K562 (cell line): ENCODE data around the gene BGLAP. TPM values are rescaled to one million over a fixed set of nuclear protein-coding genes. Genes with fewer than 3 reads are reported as not detected.

Source experiments
- ATAC-seq: fragments of 200-7000 bp; cut with Tn5 transposase; 3 replicates; pipeline ENCODE4 v1.9.1; 2020; ENCODE audit warnings: moderate library complexity
- BruUV-seq: library from RNA; stranded (reverse); fragments of 400-500 nt; replicated peaks from 2 replicates; lab custom pipeline; 2021; lab: Mats Ljungman, UMichigan
- CTCF ChIA-PET: fragments of 300-600 bp; formaldehyde crosslinking; extraction: SDS; loops from one replicate; lab custom pipeline; 2021; ENCODE audit warnings: low intra/inter-chr PET ratio; lab: Yijun Ruan, JAX
- POLR2A ChIA-PET: fragments of 300-600, 350-650 bp; sonication (Branson Sonifier 250); formaldehyde crosslinking; extraction: SDS; loops from one replicate; lab custom pipeline; 2021; ENCODE audit warnings: antibody characterized with exemption, inconsistent platforms; lab: Yijun Ruan, JAX
- DNase-seq, 4 experiments: peaks; one replicate each; pipeline versions ENCODE4 v3.0.0 to v3.0.0-alpha.2; 2011 to 2018; ENCODE audit warnings: low spot score in 3 of 4, mixed read lengths in 3 of 4; ENCODE audit errors: extremely low read depth in 1 of 4
- FAIRE-seq: peaks from 2 replicates; lab custom pipeline; 2011; peaks lifted over from hg19 to GRCh38; lab: Jason Lieb, UNC
- H2AFZ ChIP-seq: 2 replicates; pipeline ENCODE4 v1.6.0; 2011; ENCODE audit warnings: low read depth, low read length, control low read depth, inconsistent platforms
- H3K27ac ChIP-seq: fragments of 200-600 bp; 3 replicates; pipeline ENCODE4 v1.8.0; 2011; ENCODE audit warnings: low read depth, mild to moderate bottlenecking, control low read depth, inconsistent platforms, low read length, moderate library complexity, mixed read lengths; ENCODE audit errors: extremely low read depth
- H3K27me3 ChIP-seq, 2 experiments: fragments of 300-600 bp in 1 of 2; 2 replicates in 1 of 2; 3 replicates in 1 of 2; pipeline versions ENCODE4 v1.6.0 to v1.8.0; 2011; ENCODE audit warnings: inconsistent platforms in 2 of 2, low read length in 2 of 2, mild to moderate bottlenecking in 1 of 2, mixed read lengths in 1 of 2, moderate library complexity in 1 of 2; ENCODE audit not compliant: control insufficient read depth in 2 of 2, insufficient read depth in 2 of 2
- H3K36me3 ChIP-seq: fragments of 300-600 bp; 3 replicates; pipeline ENCODE4 v1.8.0; 2011; ENCODE audit warnings: mild to moderate bottlenecking, low read length, inconsistent platforms; ENCODE audit not compliant: control insufficient read depth, insufficient read depth
- H3K4me1 ChIP-seq, 2 experiments: fragments of 200-600 bp in 1 of 2; replicated peaks in 1 of 2; 2 replicates in 1 of 2; 3 replicates in 1 of 2; pipeline versions ENCODE4 v1.5.1 to v1.8.0; 2011; ENCODE audit warnings: inconsistent platforms in 2 of 2, low read length in 2 of 2, mild to moderate bottlenecking in 1 of 2, mixed read lengths in 1 of 2, moderate library complexity in 1 of 2; ENCODE audit not compliant: control insufficient read depth in 2 of 2, insufficient read depth in 2 of 2
- H3K4me2 ChIP-seq: 2 replicates; pipeline ENCODE4 v1.6.1; 2011; ENCODE audit warnings: low read length, control low read depth, inconsistent platforms, mixed read lengths; ENCODE audit not compliant: insufficient read depth
- H3K4me3 ChIP-seq: fragments of 200-600 bp; sonication (generic), shearing (Covaris generic); 2 replicates; pipeline ENCODE4 v1.5.1; 2016; ENCODE audit warnings: control low read depth, inconsistent platforms
- H3K79me2 ChIP-seq: fragments of 200-600 bp; 3 replicates; pipeline ENCODE4 v1.8.0; 2011; ENCODE audit warnings: low read length, inconsistent platforms; ENCODE audit not compliant: control insufficient read depth, insufficient read depth
- H3K9ac ChIP-seq, 2 experiments: 2 replicates each; pipeline versions ENCODE4 v1.6.0 to v1.6.1; 2011; ENCODE audit warnings: low read depth in 2 of 2, low read length in 2 of 2, control low read depth in 1 of 2, inconsistent platforms in 1 of 2, mild to moderate bottlenecking in 1 of 2, mixed read lengths in 1 of 2; ENCODE audit not compliant: insufficient read depth in 1 of 2
- H3K9me1 ChIP-seq: one replicate; pipeline ENCODE4 v1.6.0; 2011; ENCODE audit warnings: inconsistent platforms, mild to moderate bottlenecking, low read length, moderate library complexity; ENCODE audit not compliant: control insufficient read depth, insufficient read depth
- H3K9me3 ChIP-seq: replicated peaks from 2 replicates; pipeline ENCODE4 v1.5.1; 2011; ENCODE audit warnings: low read depth, low read length, inconsistent platforms; ENCODE audit not compliant: control insufficient read depth, insufficient read depth
- H4K20me1 ChIP-seq: replicated peaks from 2 replicates; pipeline ENCODE4 v1.6.1; 2011; ENCODE audit warnings: low read length, inconsistent platforms, mixed read lengths; ENCODE audit not compliant: control insufficient read depth, insufficient read depth
- KDM5B ChIP-seq: fragments of 200-600 bp; sonication (generic); IDR thresholded peaks from 2 replicates; pipeline ENCODE4 v1.6.1; 2012; ENCODE audit warnings: low read depth, mild to moderate bottlenecking, moderate library complexity, low read length, control low read depth, inconsistent platforms; ENCODE audit not compliant: insufficient replicate concordance
- TCFL5 ChIP-seq: fragments of 250-450 bp; sonication (Bioruptor Pico); conservative IDR thresholded peaks from 2 replicates; pipeline ENCODE4 v1.6.1; 2021; ENCODE audit warnings: mild to moderate bottlenecking, moderate library complexity, matching md5 sums
- ZNF699 ChIP-seq: fragments of 250-450 bp; sonication (Bioruptor Pico); IDR thresholded peaks from 2 replicates; pipeline ENCODE4 v1.8.0; 2021; ENCODE audit warnings: mild to moderate bottlenecking, moderate library complexity; ENCODE audit not compliant: insufficient replicate concordance
- whole genome bisulfite sequencing: fragments of 100-300 bp; shearing (Covaris generic); methylation state at CpG from one replicate; pipeline ENCODE4 v1.1.6; 2016; ENCODE audit warnings: low coverage, mixed read lengths; ENCODE audit not compliant: insufficient coverage; ENCODE audit errors: missing lambda C conversion rate; 5-methylcytosine and 5-hydroxymethylcytosine counted together
- in situ Hi-C: fragments of 300-500 bp; cut with MboI; formaldehyde crosslinking; loops from 4 replicates; pipeline ENCODE4 v1.15.0; 2018; ENCODE audit warnings: inconsistent platforms, mixed read lengths
- intact Hi-C: fragments of 100-400 bp; cut with micrococcal nuclease; formaldehyde crosslinking; loops from 2 replicates; pipeline ENCODE4 v1.14.2; 2022
- polyA plus RNA-seq, 8 experiments: library from polyadenylated mRNA; depleted of rRNA in 4 of 8; stranded (reverse) in 5 of 8; unstranded in 3 of 8; fragments of >200 nt; fragmentation: Nextera tagmentation in 2 of 8; fragmentation: Illumina TruSeq in 1 of 8; extraction: Ambion mirVana in 2 of 8; extraction: Trizol in 1 of 8; gene quantifications; 2 replicates each; pipeline versions ENCODE4 v1.2.1 to v1.2.3, GENCODE V29; 2011 to 2014; ENCODE audit warnings: inconsistent platforms in 1 of 8, missing spikeins in 1 of 8
- total RNA-seq, 7 experiments: library from RNA; depleted of rRNA in 6 of 7; stranded (reverse); fragments of >200 nt in 6 of 7; fragmentation: Illumina TruSeq in 2 of 7; extraction: Trizol in 2 of 7; gene quantifications; 2 replicates each; pipeline versions ENCODE4 v1.2.1 to v1.2.3, GENCODE V29; 2011 to 2021; ENCODE audit warnings: low replicate concordance in 1 of 7
- TF ChIP-seq, protein P1 (sequence below): sonication (generic); formaldehyde crosslinking; IDR thresholded peaks from 2 replicates; pipeline ENCODE4 v1.8.1; 2023; ENCODE audit warnings: mild to moderate bottlenecking, missing genetic modification reagents, moderate library complexity

Gene BGLAP
- total and polyA plus RNA-seq, 9 of the 15 experiments (the other 6 are each of a cell fraction or from before 2014, with no cell fraction given) = 0.15 to 1.4 (median 0.28) TPM; not detected in 3

DNA sequence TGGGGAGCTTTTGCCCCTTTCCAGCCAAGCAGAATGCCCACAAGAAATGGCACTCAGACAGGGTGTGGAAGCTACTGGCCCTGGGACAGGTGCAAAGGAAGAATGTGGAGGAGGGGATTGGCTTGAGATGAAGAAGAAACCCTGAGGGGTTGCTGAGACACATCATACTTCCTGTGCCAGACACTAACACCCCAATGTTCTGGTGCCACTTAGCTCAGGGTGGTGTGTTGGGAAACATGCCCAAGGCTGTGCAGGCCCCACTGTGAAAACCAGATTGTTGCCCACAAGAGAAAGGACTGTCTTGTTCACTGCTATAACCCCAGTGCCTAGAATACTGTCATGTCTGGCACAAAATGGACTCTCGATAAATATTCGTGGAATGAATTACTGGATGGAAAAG lies 15.7 kb downstream of the BGLAP start:
- peak overlapping the region in 1 of 2 experiments; percentile 61; a peak in 1 of 4 replicates for H3K9ac ChIP-seq
- no peaks in the 10 kb centered on the region for H3K79me2 ChIP-seq
- CTCF ChIA-PET = no interaction called here
- no TSS peak for BruUV-seq
- no peaks in the 10 kb centered on the region for H3K9me3 ChIP-seq
- TF ChIP-seq KDM5B = no peak
- no peak for TF ChIP-seq TCFL5 (CRISPR knock-in tag)
- TF ChIP-seq, protein P1, sequence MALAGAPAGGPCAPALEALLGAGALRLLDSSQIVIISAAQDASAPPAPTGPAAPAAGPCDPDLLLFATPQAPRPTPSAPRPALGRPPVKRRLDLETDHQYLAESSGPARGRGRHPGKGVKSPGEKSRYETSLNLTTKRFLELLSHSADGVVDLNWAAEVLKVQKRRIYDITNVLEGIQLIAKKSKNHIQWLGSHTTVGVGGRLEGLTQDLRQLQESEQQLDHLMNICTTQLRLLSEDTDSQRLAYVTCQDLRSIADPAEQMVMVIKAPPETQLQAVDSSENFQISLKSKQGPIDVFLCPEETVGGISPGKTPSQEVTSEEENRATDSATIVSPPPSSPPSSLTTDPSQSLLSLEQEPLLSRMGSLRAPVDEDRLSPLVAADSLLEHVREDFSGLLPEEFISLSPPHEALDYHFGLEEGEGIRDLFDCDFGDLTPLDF (CRISPR knock-in tag) = no peak
- TF ChIP-seq ZNF699 (CRISPR knock-in tag) = no peak
- H3K4me1 ChIP-seq = peaks cover 10 to 13% of the 10 kb centered on the region in 2 experiments; a peak in 4 of 5 replicates
- H2AFZ ChIP-seq = no peak overlapping the region
- H3K36me3 ChIP-seq = peaks cover 86% of the 10 kb centered on the region
- no peaks in the 10 kb centered on the region for H3K27me3 ChIP-seq
- in situ Hi-C loops (no loop called here), intact Hi-C loops (no loop called here)
- DNase-seq (no peak), FAIRE-seq (no peak), ATAC-seq (no peak)
- 69% methylated on average over 2 of the region's 2 CpGs for WGBS
- H3K4me2 ChIP-seq = no peak overlapping the region
- no peaks in the 10 kb centered on the region for H4K20me1 ChIP-seq
- POLR2A ChIA-PET = interaction anchor here (0.6 to 1.8 kb wide), 5 partner anchors 11 to 212 kb away, joined by 3 to 6 read pairs (median 4); partner anchors contain the start of genes SMG5 and TMEM79
- peak overlapping the region; percentile 59; the same call in 2 of the 3 replicates for H3K27ac ChIP-seq
- no peaks in the 10 kb centered on the region for H3K9me1 ChIP-seq
- H3K4me3 ChIP-seq = no peak overlapping the region
